Liver (tissue), 9 donors: ENCODE results near the gene NUP50. TPM values are rescaled to one million over a fixed set of nuclear protein-coding genes. Genes with fewer than 3 reads are reported as not detected.

Experiments
- DNase-seq: peaks from one replicate; pipeline ENCODE4 v3.0.0-alpha.2; 2017; ENCODE audit warnings: low spot score
- H3K27ac ChIP-seq, 2 donors: one replicate each; pipeline ENCODE4 v1.7.0; 2013; ENCODE audit warnings: inconsistent platforms in 2 of 2, low read length in 2 of 2, control low read depth in 1 of 2, low read depth in 1 of 2, mild to moderate bottlenecking in 1 of 2
- H3K27me3 ChIP-seq, 4 donors: one replicate each; pipeline versions ENCODE4 v1.6.1 to v1.7.0; 2013; ENCODE audit warnings: low read length in 3 of 4, inconsistent platforms in 1 of 4, mild to moderate bottlenecking in 1 of 4, moderate library complexity in 1 of 4; ENCODE audit not compliant: control insufficient read depth in 4 of 4, insufficient read depth in 4 of 4
- H3K36me3 ChIP-seq, 4 donors: one replicate each; pipeline versions ENCODE4 v1.6.1 to v1.7.0; 2013; ENCODE audit warnings: low read length in 3 of 4, mild to moderate bottlenecking in 3 of 4, low read depth in 1 of 4, moderate library complexity in 1 of 4; ENCODE audit not compliant: control insufficient read depth in 4 of 4, insufficient read depth in 3 of 4
- H3K4me1 ChIP-seq, 4 donors: one replicate each; pipeline versions ENCODE4 v1.6.1 to v1.7.0; 2013; ENCODE audit warnings: low read length in 3 of 4, mild to moderate bottlenecking in 3 of 4, moderate library complexity in 1 of 4; ENCODE audit not compliant: control insufficient read depth in 4 of 4, insufficient read depth in 4 of 4
- H3K4me3 ChIP-seq, 3 donors: one replicate each; pipeline versions ENCODE4 v1.6.1 to v1.7.0; 2013; ENCODE audit warnings: low read length in 3 of 3, control low read depth in 1 of 3, low read depth in 1 of 3, mild to moderate bottlenecking in 1 of 3
- H3K9ac ChIP-seq, 2 donors: one replicate each; pipeline ENCODE4 v1.7.0; 2013; ENCODE audit warnings: low read length in 2 of 2, mild to moderate bottlenecking in 2 of 2, moderate library complexity in 2 of 2, control low read depth in 1 of 2, low read depth in 1 of 2
- H3K9me3 ChIP-seq, 4 donors: one replicate each; pipeline versions ENCODE4 v1.6.1 to v1.7.0; 2013; ENCODE audit warnings: low read length in 3 of 4; ENCODE audit not compliant: control insufficient read depth in 4 of 4
- ATF3 ChIP-seq: IDR thresholded peaks from 2 replicates; pipeline ENCODE4 v1.6.1; 2016; ENCODE audit warnings: antibody characterized with exemption
- CTCF ChIP-seq: fragments of 150-350 bp; IDR thresholded peaks from 2 replicates; pipeline ENCODE4 v1.5.1; 2017; ENCODE audit warnings: improper control_type of control experiment, low read depth, low read length; ENCODE audit not compliant: missing input control
- EGR1 ChIP-seq, 2 donors: IDR thresholded peaks; 2 replicates each; pipeline ENCODE4 v1.6.1; 2016 to 2018; ENCODE audit warnings: antibody characterized with exemption in 2 of 2, low read depth in 2 of 2
- FOXA1 ChIP-seq: IDR thresholded peaks from 2 replicates; pipeline ENCODE4 v1.6.1; 2016; ENCODE audit warnings: antibody characterized with exemption
- FOXA2 ChIP-seq: IDR thresholded peaks from 2 replicates; pipeline ENCODE4 v1.6.1; 2016; ENCODE audit warnings: antibody characterized with exemption
- GABPA ChIP-seq, 2 donors: IDR thresholded peaks in 1 of 2; conservative IDR thresholded peaks in 1 of 2; 2 replicates each; pipeline ENCODE4 v1.6.1; 2016; ENCODE audit warnings: antibody characterized with exemption in 2 of 2, mild to moderate bottlenecking in 1 of 2, moderate library complexity in 1 of 2
- HNF4A ChIP-seq, 2 donors: conservative IDR thresholded peaks; 2 replicates each; pipeline ENCODE4 v1.6.1; 2016; ENCODE audit warnings: antibody characterized with exemption in 2 of 2, mild to moderate bottlenecking in 2 of 2
- HNF4G ChIP-seq: IDR thresholded peaks from 2 replicates; pipeline ENCODE4 v1.6.1; 2016; ENCODE audit warnings: antibody characterized with exemption
- JUND ChIP-seq, 2 donors: IDR thresholded peaks; 2 replicates each; pipeline ENCODE4 v1.6.1; 2016; ENCODE audit warnings: antibody characterized with exemption in 2 of 2
- MAX ChIP-seq: IDR thresholded peaks from 2 replicates; pipeline ENCODE4 v1.6.1; 2016; ENCODE audit warnings: antibody characterized with exemption
- NR2F2 ChIP-seq: IDR thresholded peaks from 2 replicates; pipeline ENCODE4 v1.6.1; 2016; ENCODE audit warnings: antibody characterized with exemption
- RAD21 ChIP-seq, 2 donors: IDR thresholded peaks; 2 replicates each; pipeline ENCODE4 v1.6.1; 2016; ENCODE audit warnings: antibody characterized with exemption in 2 of 2, mild to moderate bottlenecking in 2 of 2
- REST ChIP-seq: IDR thresholded peaks from 2 replicates; pipeline ENCODE4 v1.6.1; 2016; ENCODE audit warnings: antibody characterized with exemption, mild to moderate bottlenecking
- RXRA ChIP-seq, 2 donors: IDR thresholded peaks; 2 replicates each; pipeline ENCODE4 v1.6.1; 2017 to 2018; ENCODE audit warnings: antibody characterized with exemption in 2 of 2, mild to moderate bottlenecking in 1 of 2
- SP1 ChIP-seq: IDR thresholded peaks from 2 replicates; pipeline ENCODE4 v1.6.1; 2018; ENCODE audit warnings: antibody characterized with exemption, mild to moderate bottlenecking
- TAF1 ChIP-seq: conservative IDR thresholded peaks from 2 replicates; pipeline ENCODE4 v1.6.1; 2016; ENCODE audit warnings: antibody characterized with exemption, mild to moderate bottlenecking
- YY1 ChIP-seq: IDR thresholded peaks from 2 replicates; pipeline ENCODE4 v1.6.1; 2016; ENCODE audit warnings: antibody characterized with exemption, mild to moderate bottlenecking
- WGBS: extraction: QIAGEN DNeasy Blood & Tissue Kit; methylation state at CpG from one replicate; pipeline ENCODE4 v1.1.7; 2013; 5-methylcytosine and 5-hydroxymethylcytosine counted together
- polyA plus RNA-seq, 2 donors: library from polyadenylated mRNA; stranded (reverse) in 1 of 2; unstranded in 1 of 2; fragments of 200-250 nt in 1 of 2; fragments of >200 nt in 1 of 2; fragmentation: Nextera tagmentation in 1 of 2; extraction: Ambion mirVana in 1 of 2; gene quantifications; one replicate each; pipeline versions ENCODE4 v1.2.1 to v1.2.3, GENCODE V29; 2013 to 2015
- total RNA-seq, 2 donors: library from RNA; depleted of rRNA; stranded (reverse); fragments of >200 nt; gene quantifications; one replicate each; pipeline ENCODE4 v1.2.3, GENCODE V29; 2014
- donor health status: healthy.
- donor health status: healthy.
- donor health status: healthy.
- donor health status: healthy.
- donor health status: healthy.

Gene NUP50
- total and polyA plus RNA-seq, 4 donors, result 8.7 to 48.2 (median 24.8) TPM

- Histone ChIP-seq H3K4me1 (no peaks in the 10 kb centered on the region), H3K27ac (no peak overlapping the region), H3K9ac (no peak overlapping the region), H3K27me3 (no peaks in the 10 kb centered on the region), H3K36me3 (peaks cover 0 to 3% (median 0%) of the 10 kb centered on the region in 4 donors), H3K9me3 (no peaks in the 10 kb centered on the region), H3K4me3 (no peak overlapping the region)
- DNase-seq, result no peak
- WGBS, result 90% methylated on average over 2 of the region's 2 CpGs
- TF ChIP-seq FOXA1 (no peak), HNF4G (no peak), GABPA (IDR thresholded peaks at IDR 0.05 in 1 of 2, conservative IDR thresholded peaks at IDR 0.05 in 1 of 2) (no peak), ATF3 (no peak), TAF1 (no peak), RAD21 (IDR thresholded peaks at IDR 0.05) (no peak), HNF4A (conservative IDR thresholded peaks at IDR 0.05) (no peak)
Observed at GRCh38 chr22:45149671-45150070, 14.1 kb upstream of the NUP50 start.

GRCh38 chr22:45150139-45150538 lies 13.6 kb upstream of the NUP50 start:
- Histone ChIP-seq H3K27me3 (no peaks in the 10 kb centered on the region), H3K4me1 (no peaks in the 10 kb centered on the region), H3K27ac (no peak overlapping the region), H3K4me3 (no peak overlapping the region), H3K9me3 (no peaks in the 10 kb centered on the region), H3K36me3 (peaks cover 0 to 3% (median 0%) of the 10 kb centered on the region in 4 donors), H3K9ac (no peak overlapping the region)
- TF ChIP-seq FOXA1 (no peak), TAF1 (no peak), RAD21 (IDR thresholded peaks at IDR 0.05) (no peak), NR2F2 (no peak), EGR1 (IDR thresholded peaks at IDR 0.05; ENCODE audit: low read depth in 2 of 2) (no peak), SP1 (no peak), ATF3 (no peak), MAX (no peak), REST (no peak), GABPA (IDR thresholded peaks at IDR 0.05 in 1 of 2, conservative IDR thresholded peaks at IDR 0.05 in 1 of 2) (no peak), FOXA2 (no peak), RXRA (IDR thresholded peaks at IDR 0.05) (no peak)
- no peak for DNase-seq
- 92% methylated on average over 2 of the region's 2 CpGs for WGBS

- no peak overlapping the region for H3K27ac ChIP-seq
- H3K4me1 ChIP-seq, result no peaks in the 10 kb centered on the region
- no peak for DNase-seq
- no peaks in the 10 kb centered on the region for H3K9me3 ChIP-seq
- H3K36me3 ChIP-seq, result peaks cover 0 to 3% (median 0%) of the 10 kb centered on the region in 4 donors
- 85% methylated on average over 6 of the region's 6 CpGs for WGBS
- no peak overlapping the region for H3K9ac ChIP-seq
- no peak overlapping the region for H3K4me3 ChIP-seq
- no peaks in the 10 kb centered on the region for H3K27me3 ChIP-seq
- no peak for TF ChIP-seq ATF3
- TF ChIP-seq RAD21 (IDR thresholded peaks at IDR 0.05), result no peak
- no peak for TF ChIP-seq JUND (IDR thresholded peaks at IDR 0.05)
- TF ChIP-seq FOXA2, result no peak
- no peak for TF ChIP-seq TAF1
- TF ChIP-seq FOXA1, result no peak
- no peak for TF ChIP-seq MAX
- no peak for TF ChIP-seq YY1
- TF ChIP-seq HNF4G, result no peak
- no peak for TF ChIP-seq HNF4A (conservative IDR thresholded peaks at IDR 0.05)
- no peak for TF ChIP-seq GABPA (IDR thresholded peaks at IDR 0.05 in 1 of 2, conservative IDR thresholded peaks at IDR 0.05 in 1 of 2)
- no peak for TF ChIP-seq NR2F2
- TF ChIP-seq SP1, result no peak
- TF ChIP-seq CTCF, result no peak
- no peak for TF ChIP-seq RXRA (IDR thresholded peaks at IDR 0.05)
Observed at GRCh38 chr22:45151503-45151902, 12.2 kb upstream of the NUP50 start.
